ENCODE results near the gene RAB42. TPM values are rescaled to one million over a fixed set of nuclear protein-coding genes. Genes with fewer than 3 reads are reported as not detected.
"Not testable (repeated sequence)": the region's sequence is repeated elsewhere in the genome, so short reads cannot be mapped to it uniquely, and the experiment has no call there.

RAB42 gene
- polyA plus RNA-seq, 3 donors: 0.12 to 0.23 TPM; not detected in 1

DNA sequence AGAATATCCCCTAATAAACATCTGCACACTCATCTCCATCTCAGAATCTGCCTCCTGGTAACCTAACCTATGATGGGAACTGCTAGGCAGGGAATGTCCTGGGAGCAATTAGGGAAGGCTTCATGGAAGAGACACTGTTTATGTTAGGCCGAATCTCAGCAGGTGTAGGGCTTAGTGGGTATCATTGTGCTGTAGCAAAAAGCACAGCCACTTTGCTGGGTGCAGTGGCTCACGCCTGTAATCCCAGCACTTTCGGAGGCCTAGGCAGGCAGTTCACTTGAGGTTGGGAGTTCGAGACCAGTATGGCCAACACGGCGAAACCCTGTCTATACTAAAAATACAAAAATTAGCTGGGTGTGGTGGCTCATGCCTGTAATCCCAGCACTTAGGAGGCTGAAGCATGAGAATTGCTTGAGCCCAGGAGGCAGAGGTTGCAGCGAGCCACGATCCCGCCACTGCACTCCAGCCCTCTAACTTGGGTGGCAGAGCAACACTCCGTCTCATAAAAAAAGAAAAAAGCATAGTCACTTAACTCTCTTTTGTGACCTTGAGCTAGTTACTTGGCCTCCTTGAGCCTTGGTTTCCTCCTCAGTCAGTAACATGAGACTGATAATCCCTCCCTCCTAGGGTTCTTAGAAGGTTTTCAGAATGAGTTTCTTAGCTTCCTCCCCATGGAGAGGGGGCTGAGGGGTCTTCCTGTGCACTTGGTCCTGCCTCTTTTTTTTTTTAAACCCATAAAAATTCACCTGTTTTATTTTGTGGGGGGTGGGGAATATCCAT, 3.5 kb downstream of the RAB42 start:
- no peak for DNase-seq
- Mint-ChIP-seq H3K9me3 (peaks cover 0 to 1% (median 0%) of the 10 kb centered on the region in 7 donors), H3K27ac (no peak overlapping the region), H3K4me3 (no peak overlapping the region), H3K27me3 (ENCODE audit: low read depth in 3 of 3) (peaks cover 2 to 9% (median 8%) of the 10 kb centered on the region in 3 donors), H3K4me1 (peaks cover 18% of the 10 kb centered on the region), H3K36me3 (peaks cover 9 to 14% of the 10 kb centered on the region in 2 donors)
- H3K9me3 ChIP-seq (replicated peaks in 1 of 2; ENCODE audit: control insufficient read depth in 1 of 2, insufficient read depth in 1 of 2, low read length in 2 of 2): no peaks in the 10 kb centered on the region
- H3K27me3 ChIP-seq (ENCODE audit: control insufficient read depth in 2 of 2, insufficient read depth in 2 of 2, low read length in 2 of 2): peaks cover 0 to 5% of the 10 kb centered on the region in 2 donors
- no peaks in the 10 kb centered on the region for H3K79me2 ChIP-seq (ENCODE audit: insufficient read depth, low read length)
- peaks cover 0 to 4% of the 10 kb centered on the region in 2 donors for H3K36me3 ChIP-seq (replicated peaks in 1 of 2; ENCODE audit: control insufficient read depth in 1 of 2, insufficient read depth in 2 of 2, low read length in 2 of 2)
- no peak overlapping the region for H2AFZ ChIP-seq (ENCODE audit: insufficient read depth, low read depth, low read length, poor library complexity, severe bottlenecking)
- no peak overlapping the region for H3K4me2 ChIP-seq (replicated peaks; ENCODE audit: extremely low read depth, low read length, poor library complexity, severe bottlenecking)
- 95% methylated on average over 6 of the region's 10 CpGs for WGBS (ENCODE audit: insufficient coverage)
- H3K9ac ChIP-seq (ENCODE audit: insufficient read depth, low read length, poor library complexity, severe bottlenecking): no peak overlapping the region
- H3K27ac ChIP-seq (ENCODE audit: low read depth in 1 of 2, low read length in 2 of 2): no peak overlapping the region
- H3K4me1 ChIP-seq (ENCODE audit: control insufficient read depth in 1 of 2, insufficient read depth in 2 of 2, low read length in 2 of 2): peaks cover 17 to 23% of the 10 kb centered on the region in 2 donors
- TF ChIP-seq, protein P1, sequence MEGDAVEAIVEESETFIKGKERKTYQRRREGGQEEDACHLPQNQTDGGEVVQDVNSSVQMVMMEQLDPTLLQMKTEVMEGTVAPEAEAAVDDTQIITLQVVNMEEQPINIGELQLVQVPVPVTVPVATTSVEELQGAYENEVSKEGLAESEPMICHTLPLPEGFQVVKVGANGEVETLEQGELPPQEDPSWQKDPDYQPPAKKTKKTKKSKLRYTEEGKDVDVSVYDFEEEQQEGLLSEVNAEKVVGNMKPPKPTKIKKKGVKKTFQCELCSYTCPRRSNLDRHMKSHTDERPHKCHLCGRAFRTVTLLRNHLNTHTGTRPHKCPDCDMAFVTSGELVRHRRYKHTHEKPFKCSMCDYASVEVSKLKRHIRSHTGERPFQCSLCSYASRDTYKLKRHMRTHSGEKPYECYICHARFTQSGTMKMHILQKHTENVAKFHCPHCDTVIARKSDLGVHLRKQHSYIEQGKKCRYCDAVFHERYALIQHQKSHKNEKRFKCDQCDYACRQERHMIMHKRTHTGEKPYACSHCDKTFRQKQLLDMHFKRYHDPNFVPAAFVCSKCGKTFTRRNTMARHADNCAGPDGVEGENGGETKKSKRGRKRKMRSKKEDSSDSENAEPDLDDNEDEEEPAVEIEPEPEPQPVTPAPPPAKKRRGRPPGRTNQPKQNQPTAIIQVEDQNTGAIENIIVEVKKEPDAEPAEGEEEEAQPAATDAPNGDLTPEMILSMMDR (IDR thresholded peaks at IDR 0.05): no peak
- no peak overlapping the region for H3K4me3 ChIP-seq (replicated peaks in 1 of 3; ENCODE audit: low read depth in 2 of 3, low read length in 3 of 3)
- intact Hi-C loops (cut with micrococcal nuclease): loop anchor here in 1 of 2 donors (5.0 kb wide), 1 partner anchor 78 kb away; no protein-coding TSS in a partner anchor
- no peaks in the 10 kb centered on the region for H4K20me1 ChIP-seq (ENCODE audit: insufficient read depth, low read length)

DNA sequence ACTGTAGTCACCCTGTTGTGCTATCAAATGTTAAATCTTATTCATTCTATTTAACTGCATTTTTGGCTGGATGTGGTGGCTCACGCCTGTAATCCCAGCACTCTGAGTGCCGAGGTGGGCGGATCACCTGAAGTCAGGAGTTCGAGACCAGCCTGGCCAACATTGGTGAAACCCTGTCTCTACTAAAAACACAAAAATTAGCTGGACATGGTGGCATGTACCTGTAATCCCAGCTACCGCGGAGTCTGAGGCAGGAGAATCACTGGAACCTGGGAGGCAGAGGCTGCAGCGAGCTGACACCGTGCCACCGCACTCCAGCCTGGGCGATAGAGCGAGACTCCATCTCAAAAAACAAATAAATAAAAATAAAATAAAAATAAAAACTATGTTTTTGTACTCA, 4.2 kb downstream of the RAB42 start:
- peaks cover 15% of the 10 kb centered on the region for H3K4me1 Mint-ChIP-seq
- WGBS (ENCODE audit: insufficient coverage): 100% methylated on average over 1 of the region's 11 CpGs
- DNase-seq: not testable (repeated sequence)

More for the DNA sequence above, 4.2 kb downstream of the RAB42 start:
- not testable (repeated sequence) for H3K4me3 Mint-ChIP-seq; H3K27me3 ChIP-seq (ENCODE audit: control insufficient read depth in 2 of 2, insufficient read depth in 2 of 2, low read length in 2 of 2); H3K9me3 ChIP-seq (replicated peaks in 1 of 2; ENCODE audit: control insufficient read depth in 1 of 2, insufficient read depth in 1 of 2, low read length in 2 of 2); H3K4me3 ChIP-seq (replicated peaks in 1 of 3; ENCODE audit: low read depth in 2 of 3, low read length in 3 of 3); H4K20me1 ChIP-seq (ENCODE audit: insufficient read depth, low read length); H3K27ac ChIP-seq (ENCODE audit: low read depth in 1 of 2, low read length in 2 of 2); H3K9me3 Mint-ChIP-seq; H2AFZ ChIP-seq (ENCODE audit: insufficient read depth, low read depth, low read length, poor library complexity, severe bottlenecking); H3K4me2 ChIP-seq (replicated peaks; ENCODE audit: extremely low read depth, low read length, poor library complexity, severe bottlenecking); H3K79me2 ChIP-seq (ENCODE audit: insufficient read depth, low read length); H3K27me3 Mint-ChIP-seq (ENCODE audit: low read depth in 3 of 3); H3K9ac ChIP-seq (ENCODE audit: insufficient read depth, low read length, poor library complexity, severe bottlenecking); H3K27ac Mint-ChIP-seq
- H3K36me3 Mint-ChIP-seq: peaks cover 12 to 15% of the 10 kb centered on the region in 2 donors
- intact Hi-C loops (cut with micrococcal nuclease): loop anchor here in 1 of 2 donors (5.0 kb wide), 1 partner anchor 79 kb away; no protein-coding TSS in a partner anchor
- Histone ChIP-seq H3K36me3 (replicated peaks in 1 of 2; ENCODE audit: control insufficient read depth in 1 of 2, insufficient read depth in 2 of 2, low read length in 2 of 2) (peaks cover 0 to 10% of the 10 kb centered on the region in 2 donors), H3K4me1 (ENCODE audit: control insufficient read depth in 1 of 2, insufficient read depth in 2 of 2, low read length in 2 of 2) (peaks cover 14 to 17% of the 10 kb centered on the region in 2 donors)

Measured in CD14-positive monocyte (primary cell).